Fibroblast of lung (primary cell): Measurements from ENCODE around the gene TBL1X. TPM values are rescaled to one million over a fixed set of nuclear protein-coding genes. Genes with fewer than 3 reads are reported as not detected.

Source experiments
- DNase-seq, 2 donors: peaks; one replicate each; pipeline versions ENCODE4 v3.0.0 to v3.0.0-alpha.2; 2010; ENCODE audit warnings: low read depth in 2 of 2
- H2AFZ ChIP-seq: 2 replicates; pipeline ENCODE4 v1.5.1; 2012; ENCODE audit warnings: low read length, control low read depth, inconsistent platforms
- H3K27ac ChIP-seq: 2 replicates; pipeline ENCODE4 v1.5.1; 2011; ENCODE audit warnings: low read length, control low read depth; ENCODE audit not compliant: insufficient read depth
- H3K27me3 ChIP-seq: 2 replicates; pipeline ENCODE4 v1.5.1; 2011; ENCODE audit warnings: mild to moderate bottlenecking, low read length; ENCODE audit not compliant: control insufficient read depth, insufficient read depth
- H3K36me3 ChIP-seq: 2 replicates; pipeline ENCODE4 v1.5.1; 2011; ENCODE audit warnings: low read length; ENCODE audit not compliant: control insufficient read depth, insufficient read depth
- H3K4me1 ChIP-seq: 2 replicates; pipeline ENCODE4 v1.5.1; 2011; ENCODE audit warnings: low read length; ENCODE audit not compliant: control insufficient read depth, insufficient read depth; ENCODE audit errors: extremely low read depth
- H3K4me2 ChIP-seq: 2 replicates; pipeline ENCODE4 v1.5.1; 2011; ENCODE audit warnings: low read length, control low read depth; ENCODE audit not compliant: insufficient read depth; ENCODE audit errors: extremely low read depth
- H3K4me3 ChIP-seq, 4 experiments: fragments of 200-600 bp in 1 of 4; sonication (generic) in 1 of 4; replicated peaks in 1 of 4; 2 replicates each; pipeline ENCODE4 v1.5.1; 2011 to 2016; ENCODE audit warnings: low read length in 4 of 4, low read depth in 3 of 4, mild to moderate bottlenecking in 3 of 4, control low read depth in 2 of 4, inconsistent platforms in 1 of 4, mixed read lengths in 1 of 4; ENCODE audit not compliant: insufficient read depth in 1 of 4; ENCODE audit errors: control extremely low read depth in 1 of 4
- H3K79me2 ChIP-seq: 2 replicates; pipeline ENCODE4 v1.5.1; 2012; ENCODE audit warnings: mild to moderate bottlenecking, low read length, inconsistent platforms; ENCODE audit not compliant: control insufficient read depth, insufficient read depth
- H3K9ac ChIP-seq: 2 replicates; pipeline ENCODE4 v1.5.1; 2011; ENCODE audit warnings: mild to moderate bottlenecking, low read length, control low read depth; ENCODE audit not compliant: insufficient read depth
- H3K9me3 ChIP-seq: 2 replicates; pipeline ENCODE4 v1.5.1; 2012; ENCODE audit warnings: low read depth, low read length; ENCODE audit not compliant: control insufficient read depth, insufficient read depth
- H4K20me1 ChIP-seq: 2 replicates; pipeline ENCODE4 v1.5.1; 2011; ENCODE audit warnings: low read length; ENCODE audit not compliant: control insufficient read depth, insufficient read depth; ENCODE audit errors: extremely low read depth
- EZH2 ChIP-seq: IDR thresholded peaks from 2 replicates; pipeline ENCODE4 v1.5.1; 2012; ENCODE audit warnings: low read length, control low read depth, mild to moderate bottlenecking; ENCODE audit errors: missing control alignments
- polyA plus RNA-seq, 2 donors: library from polyadenylated mRNA; depleted of rRNA in 1 of 2; stranded (reverse) in 1 of 2; unstranded in 1 of 2; fragments of >200 nt; gene quantifications; 2 replicates each; pipeline ENCODE4 v1.2.1, GENCODE V29; 2011 to 2012; ENCODE audit warnings: missing spikeins in 1 of 2
- total RNA-seq: library from RNA; depleted of rRNA; stranded (reverse); fragments of >200 nt; gene quantifications from 2 replicates; pipeline ENCODE4 v1.2.1, GENCODE V29; 2014
- TF ChIP-seq, protein P1 (sequence below), 2 donors: IDR thresholded peaks in 1 of 2; conservative IDR thresholded peaks in 1 of 2; 1 replicate in 1 of 2; 2 replicates in 1 of 2; pipeline ENCODE4 v1.5.1; 2011 to 2012; ENCODE audit warnings: low read length in 2 of 2, control low read depth in 1 of 2, inconsistent platforms in 1 of 2, low read depth in 1 of 2, mild to moderate bottlenecking in 1 of 2

Gene TBL1X
- total and polyA plus RNA-seq, 2 donors (not counting 1 experiment from before 2014, with no cell fraction given), result 25.8 to 29.4 TPM

DNA sequence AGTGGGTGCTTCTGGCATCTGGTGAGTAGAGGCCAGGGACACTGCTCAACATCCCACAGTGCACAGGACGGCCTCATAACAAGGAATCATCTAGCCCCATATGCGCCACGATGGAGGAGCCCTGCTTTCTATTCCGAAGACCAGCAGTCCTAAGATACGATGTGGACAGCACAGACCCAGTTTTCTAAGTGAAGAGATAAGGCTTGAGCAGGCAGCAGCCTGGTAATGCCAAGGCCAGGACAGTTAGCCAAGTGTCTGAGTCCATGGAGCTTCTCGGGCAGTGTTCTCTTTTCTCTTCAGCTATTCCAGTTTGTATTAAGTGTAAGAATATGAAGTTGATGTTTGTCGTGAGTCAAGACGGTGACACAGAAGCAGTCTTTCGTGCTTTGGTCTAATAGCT, 112.7 kb downstream of the TBL1X start:
- no peak overlapping the region for H3K9ac ChIP-seq
- no peak overlapping the region for H2AFZ ChIP-seq
- no peak overlapping the region for H3K4me2 ChIP-seq
- no peaks in the 10 kb centered on the region for H3K9me3 ChIP-seq
- H3K4me3 ChIP-seq, result no peak overlapping the region
- H3K27me3 ChIP-seq, result no peaks in the 10 kb centered on the region
- no peaks in the 10 kb centered on the region for H4K20me1 ChIP-seq
- no peak overlapping the region for H3K27ac ChIP-seq
- H3K36me3 ChIP-seq, result no peaks in the 10 kb centered on the region
- DNase-seq, result no peak
- no peaks in the 10 kb centered on the region for H3K79me2 ChIP-seq
- no peaks in the 10 kb centered on the region for H3K4me1 ChIP-seq
- no peak for TF ChIP-seq EZH2
- TF ChIP-seq, protein P1, sequence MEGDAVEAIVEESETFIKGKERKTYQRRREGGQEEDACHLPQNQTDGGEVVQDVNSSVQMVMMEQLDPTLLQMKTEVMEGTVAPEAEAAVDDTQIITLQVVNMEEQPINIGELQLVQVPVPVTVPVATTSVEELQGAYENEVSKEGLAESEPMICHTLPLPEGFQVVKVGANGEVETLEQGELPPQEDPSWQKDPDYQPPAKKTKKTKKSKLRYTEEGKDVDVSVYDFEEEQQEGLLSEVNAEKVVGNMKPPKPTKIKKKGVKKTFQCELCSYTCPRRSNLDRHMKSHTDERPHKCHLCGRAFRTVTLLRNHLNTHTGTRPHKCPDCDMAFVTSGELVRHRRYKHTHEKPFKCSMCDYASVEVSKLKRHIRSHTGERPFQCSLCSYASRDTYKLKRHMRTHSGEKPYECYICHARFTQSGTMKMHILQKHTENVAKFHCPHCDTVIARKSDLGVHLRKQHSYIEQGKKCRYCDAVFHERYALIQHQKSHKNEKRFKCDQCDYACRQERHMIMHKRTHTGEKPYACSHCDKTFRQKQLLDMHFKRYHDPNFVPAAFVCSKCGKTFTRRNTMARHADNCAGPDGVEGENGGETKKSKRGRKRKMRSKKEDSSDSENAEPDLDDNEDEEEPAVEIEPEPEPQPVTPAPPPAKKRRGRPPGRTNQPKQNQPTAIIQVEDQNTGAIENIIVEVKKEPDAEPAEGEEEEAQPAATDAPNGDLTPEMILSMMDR (conservative IDR thresholded peaks at IDR 0.05 in 1 of 2, IDR thresholded peaks at IDR 0.05 in 1 of 2; ENCODE audit: low read depth in 1 of 2, low read length in 2 of 2), result no peak

DNA sequence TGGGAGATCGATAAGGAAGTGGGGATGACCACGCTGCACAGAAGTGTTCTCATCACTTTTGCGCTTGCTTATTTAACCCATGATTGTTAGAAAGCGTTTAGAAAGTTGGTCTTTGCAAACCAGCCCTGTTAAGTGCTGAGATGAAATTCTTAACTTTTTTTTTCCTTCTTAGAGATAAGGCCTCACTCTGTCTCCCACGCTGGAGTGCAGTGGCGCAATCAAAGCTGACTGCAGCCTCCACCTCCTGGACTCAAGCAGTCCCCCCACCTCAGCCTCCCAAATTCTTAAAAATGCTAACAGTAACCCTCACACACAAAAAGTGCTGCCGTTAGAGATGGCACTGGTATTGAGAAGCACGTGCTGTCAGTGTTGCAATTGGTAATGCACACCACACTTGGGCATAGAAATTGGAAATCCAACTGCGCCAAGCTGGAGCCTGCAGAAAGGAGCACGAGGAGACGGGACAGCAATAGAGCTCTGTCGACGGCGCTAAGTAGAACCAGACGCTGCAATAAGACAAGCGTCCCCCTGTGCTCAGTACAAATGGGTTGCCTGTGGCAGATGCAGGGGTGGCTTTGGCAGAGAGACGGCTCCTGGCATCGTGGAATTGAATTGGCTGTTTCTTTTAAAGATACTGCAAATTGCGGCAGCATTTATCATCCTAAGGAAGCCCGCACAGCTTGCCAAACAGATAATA, 113.4 kb downstream of the TBL1X start:
- H3K9ac ChIP-seq, result no peak overlapping the region
- no peaks in the 10 kb centered on the region for H3K36me3 ChIP-seq
- H3K9me3 ChIP-seq, result no peaks in the 10 kb centered on the region
- no peaks in the 10 kb centered on the region for H3K27me3 ChIP-seq
- H4K20me1 ChIP-seq, result no peaks in the 10 kb centered on the region
- no peak overlapping the region for H2AFZ ChIP-seq
- no peak overlapping the region for H3K4me2 ChIP-seq
- no peaks in the 10 kb centered on the region for H3K79me2 ChIP-seq
- DNase-seq, result no peak
- H3K27ac ChIP-seq, result no peak overlapping the region
- no peak for TF ChIP-seq EZH2
- TF ChIP-seq, protein P1 (conservative IDR thresholded peaks at IDR 0.05 in 1 of 2, IDR thresholded peaks at IDR 0.05 in 1 of 2; ENCODE audit: low read depth in 1 of 2, low read length in 2 of 2), result no peak
- no peaks in the 10 kb centered on the region for H3K4me1 ChIP-seq
- H3K4me3 ChIP-seq, result no peak overlapping the region

DNA sequence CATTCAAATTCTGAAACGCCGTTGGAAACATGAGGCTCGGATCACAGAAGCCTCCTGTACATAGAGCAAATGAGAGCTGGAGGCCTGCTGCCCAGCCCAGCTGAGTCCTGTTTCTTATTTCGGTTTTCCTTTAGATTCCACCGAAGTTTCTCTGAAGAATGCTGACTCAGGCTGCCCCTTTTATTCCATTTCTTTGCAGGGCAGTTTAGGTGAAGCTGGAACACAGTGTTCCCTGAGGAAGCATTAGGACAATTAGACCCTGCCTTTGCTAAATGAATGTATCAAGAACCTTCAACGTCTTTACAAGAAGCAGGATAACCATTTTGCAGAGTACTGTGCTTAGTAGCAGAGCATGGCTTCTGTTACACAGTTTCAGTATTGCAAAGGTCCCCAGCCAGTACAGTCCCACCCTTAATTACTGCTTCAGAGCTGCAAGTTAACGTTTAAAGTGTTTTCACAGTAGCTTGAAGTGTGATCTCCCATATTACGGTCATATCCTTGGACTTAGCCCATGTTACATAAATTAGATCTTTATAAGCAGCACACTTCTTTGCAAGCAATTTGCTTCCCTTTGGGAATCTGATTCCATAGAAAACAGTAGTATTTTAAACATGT, 117.0 kb downstream of the TBL1X start:
- H3K27ac ChIP-seq, result no peak overlapping the region
- DNase-seq, result no peak
- no peaks in the 10 kb centered on the region for H3K9me3 ChIP-seq
- no peaks in the 10 kb centered on the region for H3K36me3 ChIP-seq
- no peaks in the 10 kb centered on the region for H3K79me2 ChIP-seq
- H4K20me1 ChIP-seq, result no peaks in the 10 kb centered on the region
- H3K4me1 ChIP-seq, result no peaks in the 10 kb centered on the region
- no peak overlapping the region for H3K9ac ChIP-seq
- no peak overlapping the region for H2AFZ ChIP-seq
- no peaks in the 10 kb centered on the region for H3K27me3 ChIP-seq
- no peak overlapping the region for H3K4me2 ChIP-seq
- H3K4me3 ChIP-seq, result no peak overlapping the region
- TF ChIP-seq, protein P1 (conservative IDR thresholded peaks at IDR 0.05 in 1 of 2, IDR thresholded peaks at IDR 0.05 in 1 of 2; ENCODE audit: low read depth in 1 of 2, low read length in 2 of 2), result no peak
- TF ChIP-seq EZH2, result no peak
